Stimulated activated CD4-positive, alpha-beta T cell treated with anti-CD3 and anti-CD28 coated beads, Interleukin-12 subunit alpha, Interleukin-12 subunit beta, amount 100 ng/mL, for 48 hours (primary cell): ENCODE measurements around the gene AQR.
"Not testable (repeated sequence)": the region's sequence is repeated elsewhere in the genome, so short reads cannot be mapped to it uniquely, and the experiment has no call there.

Source experiments
- DNase-seq, 3 donors: peaks; one replicate each; pipeline ENCODE4 v3.0.0-alpha.2; 2020; ENCODE audit warnings: low read depth in 2 of 3, low spot score in 1 of 3

Gene AQR

GRCh38 chr15:34818526-34818925, 151.0 kb downstream of the AQR start:
- DNase-seq = no peak

GRCh38 chr15:34815836-34816235, 153.7 kb downstream of the AQR start:
- DNase-seq = no peak

GRCh38 chr15:34813446-34814190, 155.9 kb downstream of the AQR start:
- no peak for DNase-seq

GRCh38 chr15:34812868-34813365, 156.6 kb downstream of the AQR start:
- DNase-seq = not testable (repeated sequence)

GRCh38 chr15:34812369-34812768, 157.2 kb downstream of the AQR start:
- no peak for DNase-seq

- DNase-seq = no peak
These were observed 159.0 kb downstream of the AQR start for GRCh38 chr15:34810443-34811129.

- no peak for DNase-seq
These were observed 160.4 kb downstream of the AQR start for GRCh38 chr15:34809186-34809585.

- no peak for DNase-seq
These were observed 161.5 kb downstream of the AQR start for GRCh38 chr15:34808016-34808415.

- not testable (repeated sequence) for DNase-seq
These were observed 162.3 kb downstream of the AQR start for GRCh38 chr15:34807241-34807640.

GRCh38 chr15:34804776-34805175, 164.8 kb downstream of the AQR start:
- DNase-seq = no peak

GRCh38 chr15:34804113-34804512, 165.4 kb downstream of the AQR start:
- no peak for DNase-seq

- DNase-seq = no peak
These were observed 166.5 kb downstream of the AQR start for GRCh38 chr15:34802803-34803750.

- no peak for DNase-seq
These were observed 167.2 kb downstream of the AQR start for GRCh38 chr15:34802371-34802770.
